Measurements from ENCODE around the gene FDXACB1.

- TF ChIP-seq CTCF (IDR thresholded peaks at IDR 0.05) = no peak
- TF ChIP-seq POLR2A (IDR thresholded peaks at IDR 0.05) = no peak
These were observed 35.3 kb downstream of the FDXACB1 start for GRCh38 chr11:111843661-111844060.

All from uterus (tissue), 2 donors.